HG02571 (cell line): Measurements from ENCODE around the gene MYL6.

Experiments
- ATAC-seq: cut with Tn5 transposase; IDR thresholded peaks from one replicate; pipeline ENCODE4 v1.9.1; 2021; ENCODE audit warnings: mild to moderate bottlenecking, moderate library complexity; ENCODE audit not compliant: unreplicated experiment

MYL6 gene

GRCh38 chr12:56129206-56129941 lies 28.8 kb upstream of the MYL6 start:
- peak; percentile 35 for ATAC-seq

- ATAC-seq, result no peak
These were observed 28.1 kb upstream of the MYL6 start for GRCh38 chr12:56129942-56130495.

- no peak for ATAC-seq
These were observed 27.3 kb upstream of the MYL6 start for GRCh38 chr12:56130876-56131275.

GRCh38 chr12:56134897-56135296 lies 23.3 kb upstream of the MYL6 start:
- ATAC-seq, result no peak

GRCh38 chr12:56137853-56138571 lies 20.1 kb upstream of the MYL6 start:
- no peak for ATAC-seq

GRCh38 chr12:56141946-56142784 lies 16.0 kb upstream of the MYL6 start:
- ATAC-seq, result no peak

GRCh38 chr12:56143217-56143616 lies 14.9 kb upstream of the MYL6 start:
- no peak for ATAC-seq

- ATAC-seq, result no peak
These were observed 14.3 kb upstream of the MYL6 start for GRCh38 chr12:56143870-56144269.

GRCh38 chr12:56145217-56145616 lies 12.9 kb upstream of the MYL6 start:
- ATAC-seq, result no peak

GRCh38 chr12:56146492-56147460 lies 11.4 kb upstream of the MYL6 start:
- ATAC-seq, result no peak

GRCh38 chr12:56150563-56150962 lies 7.6 kb upstream of the MYL6 start:
- no peak for ATAC-seq

GRCh38 chr12:56151672-56152131 lies 6.5 kb upstream of the MYL6 start:
- ATAC-seq, result peak; percentile 37

GRCh38 chr12:56152132-56152755 lies 5.9 kb upstream of the MYL6 start, which contains the start of gene MYL6B:
TSS of gene MYL6B (plus strand) at chr12:56152587. CDS start at chr12:56153919, 1,332 bp downstream.
- peak; percentile 83 for ATAC-seq

GRCh38 chr12:56152756-56153677 lies 5.1 kb upstream of the MYL6 start:
- no peak for ATAC-seq

- no peak for ATAC-seq
These were observed 4.5 kb upstream of the MYL6 start for GRCh38 chr12:56153678-56154065.

GRCh38 chr12:56154246-56154771 lies 3.9 kb upstream of the MYL6 start:
- ATAC-seq, result no peak

- ATAC-seq, result no peak
These were observed 3.3 kb upstream of the MYL6 start for GRCh38 chr12:56154818-56155217.

- ATAC-seq, result no peak
These were observed 2.8 kb upstream of the MYL6 start for GRCh38 chr12:56155256-56155845.
